ENCODE results near the gene C2orf74. TPM values are rescaled to one million over a fixed set of nuclear protein-coding genes. Genes with fewer than 3 reads are reported as not detected.
"Not testable (repeated sequence)": the region's sequence is repeated elsewhere in the genome, so short reads cannot be mapped to it uniquely, and the experiment has no call there.

C2orf74 gene
- polyA plus RNA-seq, 6 donors from 2014 or later = 26.0 to 50.0 (median 41.7) TPM

DNA sequence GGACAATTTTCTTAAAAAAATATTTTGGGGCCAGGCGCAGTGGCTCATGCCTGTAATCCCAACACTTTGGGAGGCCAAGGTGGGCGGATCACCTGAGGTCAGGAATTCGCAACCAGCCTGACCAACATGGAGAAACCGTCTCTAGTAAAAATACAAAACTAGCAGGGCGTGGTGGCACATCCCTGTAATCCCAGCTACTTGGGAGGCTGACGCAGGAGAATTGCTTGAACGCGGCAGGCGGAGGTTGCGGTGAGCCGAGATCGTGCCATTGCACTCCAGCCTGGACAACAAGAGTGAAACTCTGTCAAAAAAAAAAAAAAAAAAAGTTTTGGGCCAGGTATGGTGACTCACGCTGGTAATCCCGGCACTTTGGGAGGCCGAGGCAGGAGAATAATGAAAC is 32.7 kb downstream of the C2orf74 start:
- not testable (repeated sequence) for H3K27me3 Mint-ChIP-seq; H3K36me3 Mint-ChIP-seq; H3K9me3 Mint-ChIP-seq; DNase-seq; ATAC-seq (ENCODE audit: low read depth in 2 of 2)
- H3K27ac Mint-ChIP-seq = peak overlapping the region in 2 of 6 donors; percentile 19 to 76
- H3K4me1 Mint-ChIP-seq = peaks cover 0 to 17% (median 4%) of the 10 kb centered on the region in 3 donors
- peak overlapping the region in 1 of 8 donors; percentile 33 for H3K4me3 Mint-ChIP-seq

- Mint-ChIP-seq H3K27me3 (no peaks in the 10 kb centered on the region), H3K4me1 (peaks cover 0 to 17% (median 4%) of the 10 kb centered on the region in 3 donors), H3K4me3 (no peak overlapping the region), H3K36me3 (peaks cover 8 to 10% of the 10 kb centered on the region in 2 donors), H3K27ac (peak overlapping the region in 4 of 6 donors; percentile 4 to 66 (median 40)), H3K9me3 (no peaks in the 10 kb centered on the region)
- DNase-seq = no peak
- ATAC-seq (ENCODE audit: low read depth in 2 of 2) = no peak
Measured at GRCh38 chr2:61196671-61197070, 34.7 kb downstream of the C2orf74 start.

DNA sequence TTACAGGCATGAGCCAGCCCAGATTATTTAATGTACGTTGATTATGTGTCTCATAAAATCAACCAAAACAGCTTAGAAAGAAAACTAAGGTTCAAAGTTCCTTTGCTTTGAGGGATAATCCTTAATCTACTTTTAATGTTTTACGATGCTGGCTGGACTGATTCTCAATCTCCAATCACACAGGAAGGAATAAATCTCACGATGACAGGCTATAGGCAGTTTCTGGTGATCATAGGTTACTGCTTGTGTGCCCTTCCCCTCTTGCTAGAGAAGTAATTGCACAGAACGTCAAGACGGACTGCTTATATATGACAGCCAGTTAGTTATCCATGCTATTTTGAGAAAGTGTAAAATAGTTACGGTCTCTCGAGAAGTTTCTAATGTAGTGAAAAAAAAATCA is 43.1 kb downstream of the C2orf74 start:
- H3K4me1 Mint-ChIP-seq = no peaks in the 10 kb centered on the region
- DNase-seq = no peak
- H3K9me3 Mint-ChIP-seq = no peaks in the 10 kb centered on the region
- no peak overlapping the region for H3K4me3 Mint-ChIP-seq
- no peaks in the 10 kb centered on the region for H3K27me3 Mint-ChIP-seq
- H3K36me3 Mint-ChIP-seq = peaks cover 27 to 31% of the 10 kb centered on the region in 2 donors
- no peak for ATAC-seq (ENCODE audit: low read depth in 2 of 2)
- H3K27ac Mint-ChIP-seq = peak overlapping the region in 1 of 6 donors; percentile 46

DNA sequence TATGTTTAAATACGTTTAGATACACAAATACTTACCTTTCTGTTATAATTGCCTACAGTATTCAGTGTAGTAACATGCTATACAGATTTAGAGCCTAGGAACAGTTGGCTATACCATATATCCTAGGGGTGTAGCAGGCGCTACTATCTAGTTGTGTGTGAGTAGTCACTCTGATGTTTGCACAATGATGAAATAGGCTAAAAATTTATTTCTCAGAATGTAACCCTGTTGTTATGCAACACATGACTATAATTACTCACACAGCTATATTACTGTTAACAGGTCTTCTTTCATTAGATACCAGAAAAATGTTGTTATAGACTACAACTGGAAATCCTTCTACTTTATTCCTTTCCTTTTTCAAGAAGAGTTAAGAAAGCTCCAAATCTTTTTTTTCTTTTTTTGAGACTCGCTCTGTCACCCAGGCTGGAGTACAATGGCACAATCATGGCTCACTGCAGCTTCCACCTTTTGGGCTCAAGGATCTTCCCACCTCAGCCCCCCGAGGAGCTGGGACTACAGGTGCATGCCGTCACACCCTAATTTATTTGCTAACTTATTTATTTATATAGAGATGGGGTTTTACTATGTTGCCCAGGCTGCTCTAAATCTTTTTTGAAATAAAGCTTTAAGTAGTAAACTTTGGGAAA is 48.5 kb downstream of the C2orf74 start:
- Mint-ChIP-seq H3K4me1 (no peaks in the 10 kb centered on the region), H3K9me3 (no peaks in the 10 kb centered on the region), H3K27ac (peak overlapping the region in 1 of 6 donors; percentile 78), H3K4me3 (no peak overlapping the region), H3K36me3 (peaks cover 10 to 14% of the 10 kb centered on the region in 2 donors), H3K27me3 (no peaks in the 10 kb centered on the region)
- ATAC-seq (ENCODE audit: low read depth in 2 of 2) = no peak
- DNase-seq = no peak

DNA sequence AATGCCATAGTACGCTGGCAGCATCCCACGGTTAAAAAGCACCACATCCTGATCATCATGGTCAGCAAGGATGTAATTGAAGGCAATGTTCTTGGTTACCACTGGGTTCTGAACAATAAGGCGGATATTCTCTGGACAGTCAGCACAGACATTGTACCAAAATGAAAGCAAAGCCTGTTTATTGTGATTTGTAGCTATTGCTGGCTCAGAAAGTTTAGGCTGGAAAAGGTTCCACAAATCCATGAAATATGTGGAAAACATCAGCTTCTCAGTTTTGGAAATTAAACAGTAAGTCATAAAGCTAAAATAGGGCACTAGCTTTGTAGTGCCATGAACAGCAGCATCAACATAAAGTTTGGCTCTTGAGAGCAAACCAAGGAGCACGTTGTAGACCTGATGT is 52.2 kb downstream of the C2orf74 start:
- Mint-ChIP-seq H3K36me3 (peaks cover 4 to 10% of the 10 kb centered on the region in 2 donors), H3K9me3 (no peaks in the 10 kb centered on the region), H3K27me3 (no peaks in the 10 kb centered on the region), H3K4me1 (no peaks in the 10 kb centered on the region), H3K27ac (peak overlapping the region in 2 of 6 donors; percentile 32 to 60), H3K4me3 (no peak overlapping the region)
- no peak for ATAC-seq (ENCODE audit: low read depth in 2 of 2)
- DNase-seq = no peak

Other genes with a start within 250 kb of the C2orf74 start
- gene PEX13, start 144.5 kb upstream of the C2orf74 start, polyA plus RNA-seq (ENCODE audit: low read depth in 6 of 6) = 10 to 100 TPM in 4 of 6 donors, 1 to 10 TPM in 2; 8.5 to 17.9 (median 10.6) TPM
- 1 to 10 TPM; 3.4 to 8.6 (median 4.8) TPM for gene PUS10, start 143.9 kb upstream of the C2orf74 start, polyA plus RNA-seq (ENCODE audit: low read depth in 6 of 6)
- gene SANBR, start 96.3 kb upstream of the C2orf74 start, polyA plus RNA-seq (ENCODE audit: low read depth in 6 of 6) = 1 to 10 TPM in 4 of 6 donors, under 1 TPM in 1, not detected in 1; 0.66 to 4.4 (median 1.3) TPM